ENCODE measurements around the gene EYA2.

Gene EYA2

GRCh38 chr20:47066484-47067270 lies 172.0 kb downstream of the EYA2 start:
- no peak for DNase-seq (ENCODE audit: low spot score)

GRCh38 chr20:47067776-47068175 lies 173.1 kb downstream of the EYA2 start:
- no peak for DNase-seq (ENCODE audit: low spot score)

- no peak for DNase-seq (ENCODE audit: low spot score)
Observed at GRCh38 chr20:47070176-47070575, 175.5 kb downstream of the EYA2 start.

GRCh38 chr20:47071646-47072185 lies 177.1 kb downstream of the EYA2 start:
- DNase-seq (ENCODE audit: low spot score) = no peak

DNA sequence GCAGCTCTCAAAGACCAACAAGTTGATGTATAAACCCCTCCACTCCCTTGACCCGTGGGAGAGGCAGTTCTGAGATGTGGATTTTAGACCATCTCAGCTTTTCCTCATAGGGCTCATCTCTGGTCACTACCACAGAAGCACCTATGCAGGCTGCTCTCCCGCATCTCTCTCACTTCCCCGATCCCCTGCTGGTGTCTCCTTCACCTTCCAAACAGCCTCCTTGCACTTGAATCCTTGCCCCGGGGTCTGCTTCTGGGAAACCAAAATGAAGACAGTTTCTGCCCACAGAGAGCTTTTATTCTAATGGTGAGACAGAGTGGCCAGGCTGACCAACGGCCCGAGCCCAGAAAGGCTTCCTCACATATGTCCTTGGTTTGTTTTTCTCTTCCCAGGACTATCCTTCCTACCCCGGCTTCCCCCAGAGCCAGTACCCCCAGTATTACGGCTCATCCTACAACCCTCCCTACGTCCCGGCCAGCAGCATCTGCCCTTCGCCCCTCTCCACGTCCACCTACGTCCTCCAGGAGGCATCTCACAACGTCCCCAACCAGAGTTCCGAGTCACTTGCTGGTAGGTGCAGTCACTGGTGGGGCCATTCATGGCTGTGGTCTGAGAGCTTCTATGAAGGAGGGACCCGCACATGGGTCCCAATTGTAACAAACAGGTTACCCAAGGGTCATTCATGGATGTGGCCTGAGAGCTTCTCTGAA lies 179.3 kb downstream of the EYA2 start:
- no peak for DNase-seq (ENCODE audit: low spot score)

DNA sequence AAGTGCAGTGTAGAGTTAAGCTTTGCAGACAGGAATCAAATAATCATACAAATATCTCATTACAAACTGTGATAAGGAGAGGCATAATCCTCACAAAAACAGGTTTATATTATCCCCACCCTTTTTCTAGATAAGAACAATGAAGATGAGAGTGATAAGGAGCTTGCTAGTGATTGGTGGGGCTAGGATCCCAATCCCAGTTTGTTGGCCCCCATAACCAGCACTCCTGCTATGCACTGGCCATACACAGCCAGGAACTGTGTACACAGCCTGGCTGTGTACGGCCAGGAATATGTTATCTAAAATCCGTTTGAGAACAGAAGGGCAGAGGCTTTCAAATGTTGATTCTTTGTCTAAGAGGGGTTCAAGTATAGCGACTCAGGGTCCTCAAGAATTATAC lies 180.6 kb downstream of the EYA2 start:
- DNase-seq (ENCODE audit: low spot score) = no peak

- DNase-seq (ENCODE audit: low spot score) = no peak
Observed at GRCh38 chr20:47079047-47079446, 184.4 kb downstream of the EYA2 start.

- DNase-seq (ENCODE audit: low spot score) = no peak
Observed at GRCh38 chr20:47080365-47080764, 185.7 kb downstream of the EYA2 start.

- DNase-seq (ENCODE audit: low spot score) = no peak
Observed at GRCh38 chr20:47086316-47086715, 191.7 kb downstream of the EYA2 start.

GRCh38 chr20:47088335-47088734 lies 193.7 kb downstream of the EYA2 start:
- DNase-seq (ENCODE audit: low spot score) = no peak

DNA sequence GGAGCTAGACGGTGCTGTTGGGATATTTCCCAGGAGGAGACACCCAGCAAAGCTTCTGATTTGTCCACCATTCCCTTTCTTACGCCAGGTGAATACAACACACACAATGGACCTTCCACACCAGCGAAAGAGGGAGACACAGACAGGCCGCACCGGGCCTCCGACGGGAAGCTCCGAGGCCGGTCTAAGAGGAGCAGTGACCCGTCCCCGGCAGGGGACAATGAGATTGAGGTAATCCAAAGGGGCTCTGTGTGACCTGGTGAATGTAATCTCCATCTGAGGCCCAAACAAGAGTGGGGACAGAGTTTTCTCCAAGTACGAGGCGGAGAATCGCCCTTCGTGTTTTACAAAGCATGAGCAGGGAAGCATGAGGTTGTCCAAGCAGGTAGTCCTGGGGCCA lies 194.5 kb downstream of the EYA2 start:
- no peak for DNase-seq (ENCODE audit: low spot score)

GRCh38 chr20:47090835-47091234 lies 196.2 kb downstream of the EYA2 start:
- DNase-seq (ENCODE audit: low spot score) = no peak

DNA sequence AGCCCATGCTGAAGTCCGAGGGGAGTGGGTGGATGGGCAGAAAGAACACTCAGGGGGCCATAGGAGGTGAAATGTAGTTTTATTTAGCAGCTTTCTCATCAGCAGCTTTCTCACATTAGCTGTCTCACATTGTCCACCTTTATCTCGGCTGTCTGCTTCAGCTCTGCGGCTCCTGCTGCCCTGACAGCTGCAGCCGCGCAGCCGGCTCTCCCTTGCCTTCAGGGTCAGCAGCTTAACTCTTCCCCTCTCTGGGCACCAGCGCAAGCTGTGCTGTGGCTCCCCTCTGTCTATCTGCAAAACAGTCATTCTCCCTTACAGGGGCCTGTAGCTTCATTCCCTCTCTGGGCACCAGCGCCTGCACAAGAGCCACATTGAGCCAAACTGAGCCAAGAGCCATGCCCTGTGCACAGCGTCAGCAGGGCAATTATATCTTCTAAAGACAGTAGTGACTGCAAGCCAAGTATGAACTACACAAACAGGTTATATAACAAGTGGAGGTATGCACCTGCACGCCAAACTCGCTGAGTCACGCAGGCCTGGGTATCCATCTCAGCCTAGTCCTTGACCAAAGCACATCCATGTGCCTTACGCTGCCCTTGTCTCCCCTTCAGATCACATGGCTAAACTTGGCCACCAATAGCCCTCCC lies 198.8 kb downstream of the EYA2 start:
- no peak for DNase-seq (ENCODE audit: low spot score)

DNA sequence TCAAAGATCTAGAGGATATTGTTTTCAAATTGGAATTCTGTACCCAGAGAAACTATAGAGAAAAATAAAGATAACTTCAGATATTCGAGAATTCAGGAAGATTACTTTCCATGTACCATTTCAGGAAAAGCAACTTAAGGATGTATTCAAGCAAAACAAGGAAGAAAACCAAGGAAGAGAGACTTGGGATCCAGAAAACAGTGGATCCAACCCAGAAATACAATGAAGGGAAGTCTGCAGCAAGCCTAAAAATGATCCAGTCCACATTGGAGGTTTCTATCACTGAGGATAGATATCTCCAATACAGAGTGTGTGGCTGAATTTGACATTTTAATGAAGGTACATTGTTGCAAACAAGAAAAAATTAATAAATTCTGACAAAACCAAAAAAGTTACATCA lies 201.0 kb downstream of the EYA2 start:
- DNase-seq (ENCODE audit: low spot score) = no peak

- DNase-seq (ENCODE audit: low spot score) = no peak
Observed at GRCh38 chr20:47097691-47098622, 203.3 kb downstream of the EYA2 start.

DNA sequence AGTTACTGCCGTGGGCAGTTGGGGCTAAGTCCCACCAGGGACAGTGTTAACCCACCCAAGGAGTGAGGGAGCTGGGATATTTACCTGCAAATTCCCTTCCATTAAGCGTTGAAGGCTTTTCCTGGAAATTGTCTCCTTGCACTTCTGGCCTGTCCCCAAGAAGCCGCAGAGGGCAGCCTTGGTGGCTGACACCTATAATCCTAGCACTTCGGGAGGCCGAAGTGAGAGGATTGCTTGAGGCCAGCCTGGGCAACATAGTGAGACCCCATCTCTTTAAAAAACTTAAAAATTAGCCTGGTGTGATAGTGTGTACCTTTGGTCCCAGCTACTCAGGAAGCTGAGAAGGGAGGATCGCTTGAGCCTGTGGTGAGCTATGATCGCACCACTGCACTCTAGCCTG lies 204.4 kb downstream of the EYA2 start:
- no peak for DNase-seq (ENCODE audit: low spot score)

- DNase-seq (ENCODE audit: low spot score) = no peak
Observed at GRCh38 chr20:47099825-47100441, 205.3 kb downstream of the EYA2 start.

- no peak for DNase-seq (ENCODE audit: low spot score)
Observed at GRCh38 chr20:47102629-47103028, 208.0 kb downstream of the EYA2 start.

DNA sequence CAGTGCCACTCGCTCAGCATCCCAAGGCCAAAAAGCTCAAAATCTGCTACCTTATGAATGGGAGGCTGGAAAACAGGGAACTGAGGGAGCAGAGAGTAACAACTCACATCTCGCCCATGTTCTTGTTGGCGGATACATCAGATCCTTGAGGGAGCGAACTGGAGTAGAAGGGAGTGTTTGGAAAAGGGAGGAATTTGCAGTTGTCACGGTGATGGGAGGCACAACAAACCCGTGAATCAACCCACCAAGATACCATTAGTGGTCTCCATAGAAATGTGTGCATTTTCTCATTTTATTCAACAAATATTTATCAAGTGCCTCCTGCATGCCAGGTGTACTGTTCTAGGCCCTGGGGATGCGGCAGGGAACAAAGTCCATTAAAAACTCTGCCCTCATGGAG lies 212.1 kb downstream of the EYA2 start:
- no peak for DNase-seq (ENCODE audit: low spot score)

- DNase-seq (ENCODE audit: low spot score) = no peak
Observed at GRCh38 chr20:47108994-47109393, 214.4 kb downstream of the EYA2 start.

DNA sequence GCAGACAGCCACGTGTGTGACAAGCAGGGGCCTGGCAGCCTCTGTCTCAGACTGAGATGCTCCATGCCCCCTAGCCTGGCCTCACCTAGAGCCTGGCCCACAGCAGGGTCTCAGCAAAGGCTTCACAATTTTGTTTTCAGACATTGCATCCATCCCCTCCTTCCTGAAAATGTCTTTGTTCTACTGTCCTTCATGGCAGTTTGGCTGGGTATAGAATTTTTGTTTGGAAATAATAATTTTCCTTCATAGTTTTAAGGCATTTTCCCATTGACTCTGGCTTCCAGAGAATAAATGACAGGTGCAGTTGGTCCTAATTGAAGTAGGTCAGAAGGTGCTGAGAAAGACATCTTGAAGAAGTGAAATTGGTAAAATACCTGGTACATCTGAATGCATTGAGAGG lies 216.2 kb downstream of the EYA2 start:
- DNase-seq (ENCODE audit: low spot score) = no peak
